ENCODE results near the gene BZW2. TPM values are rescaled to one million over a fixed set of nuclear protein-coding genes. Genes with fewer than 3 reads are reported as not detected.

Gene BZW2
- 35.6 and 61.8 TPM in 2 replicates for total RNA-seq (ENCODE audit: low replicate concordance)

GRCh38 chr7:16645593-16646471, at the start of gene BZW2, which contains the start of gene ANKMY2:
Gene BZW2 (plus strand): TSS chr7:16646181. CDS start chr7:16665444, 19,263 bp downstream.
Gene ANKMY2 (minus strand): TSS chr7:16645754. CDS start chr7:16645573, 181 bp downstream.
- no peak for TF ChIP-seq CTCF (IDR thresholded peaks at IDR 0.05; ENCODE audit: insufficient read depth, low read length)
- peak within 1 kb of the TSS; percentile 91 for H3K4me3 ChIP-seq (ENCODE audit: low read depth, low read length)
- DNase-seq (ENCODE audit: low read depth): peak; percentile 97

GRCh38 chr7:16598015-16598414, 48.0 kb upstream of the BZW2 start:
- TF ChIP-seq CTCF (IDR thresholded peaks at IDR 0.05; ENCODE audit: insufficient read depth, low read length): no peak
- no peak overlapping the region for H3K4me3 ChIP-seq (ENCODE audit: low read depth, low read length)
- no peak for DNase-seq (ENCODE audit: low read depth)

GRCh38 chr7:16599860-16600259, 46.1 kb upstream of the BZW2 start:
- no peak for TF ChIP-seq CTCF (IDR thresholded peaks at IDR 0.05; ENCODE audit: insufficient read depth, low read length)
- no peak for DNase-seq (ENCODE audit: low read depth)

GRCh38 chr7:16603633-16604032, 42.3 kb upstream of the BZW2 start:
- TF ChIP-seq CTCF (IDR thresholded peaks at IDR 0.05; ENCODE audit: insufficient read depth, low read length): no peak
- no peak overlapping the region for H3K4me3 ChIP-seq (ENCODE audit: low read depth, low read length)
- no peak for DNase-seq (ENCODE audit: low read depth)

More at GRCh38 chr7:16599860-16600259, 46.1 kb upstream of the BZW2 start:
- no peak overlapping the region for H3K4me3 ChIP-seq (ENCODE audit: low read depth, low read length)

GRCh38 chr7:16604054-16604453, 41.9 kb upstream of the BZW2 start:
- no peak overlapping the region for H3K4me3 ChIP-seq (ENCODE audit: low read depth, low read length)
- peak; percentile 26 for DNase-seq (ENCODE audit: low read depth)
- TF ChIP-seq CTCF (IDR thresholded peaks at IDR 0.05; ENCODE audit: insufficient read depth, low read length): peak; percentile 22

GRCh38 chr7:16606704-16607103, 39.3 kb upstream of the BZW2 start:
- TF ChIP-seq CTCF (IDR thresholded peaks at IDR 0.05; ENCODE audit: insufficient read depth, low read length): no peak
- H3K4me3 ChIP-seq (ENCODE audit: low read depth, low read length): no peak overlapping the region
- DNase-seq (ENCODE audit: low read depth): no peak
